ENCODE data around the gene PFKP. TPM values are rescaled to one million over a fixed set of nuclear protein-coding genes. Genes with fewer than 3 reads are reported as not detected.
A peak's percentile ranks its signal among the peaks of the same experiment; 100 is the strongest.

The PFKP gene
- total RNA-seq, 1 donor, result 111 TPM

GRCh38 chr10:3172446-3173170, 105.3 kb downstream of the PFKP start, which contains the start of gene PITRM1:
Gene PITRM1 (minus strand): TSS chr10:3172782. CDS start chr10:3172772, 10 bp downstream.
- peak; percentile 99 for DNase-seq (ENCODE audit: low read depth)
- H3K4me3 ChIP-seq (ENCODE audit: low read depth, low read length), result peak within 1 kb of the TSS; percentile 88
- no peak for TF ChIP-seq CTCF (IDR thresholded peaks at IDR 0.05; ENCODE audit: insufficient read depth, low read length)

- H3K4me3 ChIP-seq (ENCODE audit: low read depth, low read length), result peak overlapping the region; percentile 63
- no peak for TF ChIP-seq CTCF (IDR thresholded peaks at IDR 0.05; ENCODE audit: insufficient read depth, low read length)
- DNase-seq (ENCODE audit: low read depth), result no peak
Measured at GRCh38 chr10:3173171-3173878, 106.0 kb downstream of the PFKP start.

GRCh38 chr10:3178042-3178441, 110.7 kb downstream of the PFKP start:
- no peak for DNase-seq (ENCODE audit: low read depth)
- TF ChIP-seq CTCF (IDR thresholded peaks at IDR 0.05; ENCODE audit: insufficient read depth, low read length), result no peak
- H3K4me3 ChIP-seq (ENCODE audit: low read depth, low read length), result no peak overlapping the region

- no peak for TF ChIP-seq CTCF (IDR thresholded peaks at IDR 0.05; ENCODE audit: insufficient read depth, low read length)
- no peak overlapping the region for H3K4me3 ChIP-seq (ENCODE audit: low read depth, low read length)
- DNase-seq (ENCODE audit: low read depth), result peak; percentile 42
Measured at GRCh38 chr10:3179174-3179573, 111.8 kb downstream of the PFKP start.

- no peak overlapping the region for H3K4me3 ChIP-seq (ENCODE audit: low read depth, low read length)
- no peak for TF ChIP-seq CTCF (IDR thresholded peaks at IDR 0.05; ENCODE audit: insufficient read depth, low read length)
- no peak for DNase-seq (ENCODE audit: low read depth)
Measured at GRCh38 chr10:3180355-3181025, 113.1 kb downstream of the PFKP start.

GRCh38 chr10:3185386-3185785, 118.0 kb downstream of the PFKP start:
- no peak for DNase-seq (ENCODE audit: low read depth)
- H3K4me3 ChIP-seq (ENCODE audit: low read depth, low read length), result no peak overlapping the region
- no peak for TF ChIP-seq CTCF (IDR thresholded peaks at IDR 0.05; ENCODE audit: insufficient read depth, low read length)

Data from fibroblast of the aortic adventitia (primary cell).